Measurements from ENCODE around the gene SMU1.

- TF ChIP-seq CTCF (IDR thresholded peaks at IDR 0.05; ENCODE audit: insufficient read depth, low read depth, low read length) (no peak), EZH2 (IDR thresholded peaks at IDR 0.05; ENCODE audit: insufficient read depth, low read length) (no peak)
Observed at GRCh38 chr9:33022303-33022702, 54.2 kb downstream of the SMU1 start.
